HepG2 (cell line): ENCODE data around the gene CNP.

Experiments
- KDM5A ChIP-seq: fragments of 200-600 bp; sonication (generic); IDR thresholded peaks from 2 replicates; pipeline ENCODE4 v1.7.0; 2018; ENCODE audit warnings: antibody characterized with exemption, mild to moderate bottlenecking, low read length, borderline replicate concordance
- MTA3 ChIP-seq: sonication (generic); formaldehyde crosslinking; IDR thresholded peaks from 2 replicates; pipeline ENCODE4 v1.4.0; 2020; ENCODE audit warnings: missing genetic modification reagents
- NR3C1 ChIP-seq: sonication (generic); formaldehyde crosslinking; IDR thresholded peaks from 2 replicates; pipeline ENCODE4 v1.4.0; 2020; ENCODE audit warnings: missing genetic modification reagents
- PHF20 ChIP-seq: sonication (generic); formaldehyde crosslinking; IDR thresholded peaks from 2 replicates; pipeline ENCODE4 v1.5.0; 2020; ENCODE audit warnings: mild to moderate bottlenecking, missing genetic modification reagents
- POLR2AphosphoS2 ChIP-seq: IDR thresholded peaks from 2 replicates; pipeline ENCODE4 v1.6.1; 2011; ENCODE audit warnings: low read depth, low read length, improper control_type of control experiment
- TGIF2 ChIP-seq: IDR thresholded peaks from 2 replicates; pipeline ENCODE4 v1.6.1; 2016; ENCODE audit warnings: control low read depth, missing compliant biosample characterization
- ZNF44 ChIP-seq: sonication (generic); formaldehyde crosslinking; IDR thresholded peaks from 2 replicates; pipeline ENCODE4 v1.5.1; 2020; ENCODE audit warnings: mild to moderate bottlenecking, missing genetic modification reagents
- ZNF549 ChIP-seq: sonication (generic); formaldehyde crosslinking; IDR thresholded peaks from 2 replicates; pipeline ENCODE4 v1.5.0; 2020; ENCODE audit warnings: missing genetic modification reagents

GRCh38 chr17:41967141-41967920 is 736 bp downstream of the CNP start:
- TF ChIP-seq MTA3 (CRISPR knock-in tag): no peak
- no peak for TF ChIP-seq PHF20 (CRISPR knock-in tag)
- TF ChIP-seq KDM5A: no peak; the same call in 1 of the 2 replicates
- no peak for TF ChIP-seq NR3C1
- TF ChIP-seq TGIF2 (CRISPR knock-in tag): no peak
- no peak for TF ChIP-seq ZNF44 (CRISPR knock-in tag)
- TF ChIP-seq POLR2AphosphoS2: no peak
- TF ChIP-seq ZNF549 (CRISPR knock-in tag): no peak
